CD4-positive, alpha-beta T cell treated with Interleukin-2 at 100 ng/mL for 4 hours (primary cell): ENCODE results near the gene CDK5.

ENCODE experiments used
- DNase-seq: peaks from one replicate; pipeline ENCODE4 v3.0.0-alpha.2; 2020; ENCODE audit warnings: low spot score

The CDK5 gene

DNA sequence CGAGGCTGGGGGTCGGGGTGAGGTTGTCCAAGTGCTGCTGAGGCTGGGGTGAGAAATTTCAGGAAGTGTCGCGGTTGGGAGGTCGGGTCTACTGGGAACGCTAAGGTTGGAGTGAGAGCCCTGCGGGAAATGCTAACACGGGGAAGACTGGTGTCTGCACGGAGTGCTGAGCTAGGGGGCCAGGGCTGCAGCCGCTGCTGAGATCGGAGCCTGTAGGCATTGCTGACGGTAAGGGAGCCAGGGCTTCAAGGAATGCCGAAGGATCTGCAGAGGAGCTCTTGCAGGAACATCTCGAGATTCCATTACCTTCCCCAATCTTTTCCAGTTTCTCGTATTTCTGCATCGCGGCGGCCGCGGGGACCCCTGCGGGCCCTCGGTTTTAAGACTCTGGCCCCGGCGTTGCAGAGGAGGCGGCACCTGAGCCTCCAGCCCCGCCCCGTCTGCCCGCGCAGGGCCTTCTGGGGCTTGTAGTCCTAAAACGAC, at the start of gene CDK5:
Gene CDK5, minus strand, starts transcription at position 392 of the 483 bp plus-strand sequence. Its CDS starts 49 bp downstream, at position 343.
- DNase-seq: no peak

- DNase-seq: no peak
Measured at GRCh38 chr7:151104411-151105235, 46.9 kb upstream of the CDK5 start.

GRCh38 chr7:151103973-151104372, 46.3 kb upstream of the CDK5 start:
- no peak for DNase-seq

GRCh38 chr7:151102991-151103390, 45.3 kb upstream of the CDK5 start:
- no peak for DNase-seq

DNA sequence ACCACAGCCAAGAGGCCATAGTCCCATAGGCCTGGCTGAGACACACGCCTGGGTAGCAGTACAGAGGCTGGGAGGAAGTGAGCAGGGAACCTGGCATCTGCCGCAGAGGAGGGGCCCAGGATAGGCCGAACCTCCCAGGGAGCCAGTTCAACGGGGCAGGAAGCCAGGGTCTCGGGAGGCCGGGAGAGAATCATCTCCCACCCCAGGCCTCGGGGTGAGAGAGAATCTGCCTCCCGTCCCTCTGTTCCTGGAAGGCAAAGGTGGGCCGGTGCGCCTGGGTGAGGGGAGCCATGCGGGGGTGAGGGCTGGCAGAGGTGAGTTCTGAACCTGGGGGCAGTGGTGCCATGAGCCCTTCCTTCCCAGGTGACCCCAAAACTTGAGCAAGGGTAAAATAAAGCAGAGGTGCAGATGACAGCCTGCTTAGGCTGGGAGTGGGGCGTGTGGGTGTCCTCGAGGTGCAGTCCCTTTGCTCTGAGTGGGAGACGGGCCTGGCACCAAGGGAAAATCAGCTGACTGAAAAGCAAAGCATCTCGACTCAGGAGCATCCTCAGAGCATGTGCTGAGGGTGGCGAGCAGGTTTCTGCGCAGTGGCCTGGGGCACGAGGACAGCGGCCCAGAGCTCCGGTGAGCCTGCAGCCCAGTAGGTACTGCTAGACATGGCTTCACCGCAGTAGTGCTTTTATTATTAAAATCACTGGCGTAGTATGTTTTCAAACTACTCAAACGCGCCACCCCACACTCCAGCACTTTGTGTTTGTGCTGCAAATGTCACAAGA, 44.1 kb upstream of the CDK5 start:
- no peak for DNase-seq

DNA sequence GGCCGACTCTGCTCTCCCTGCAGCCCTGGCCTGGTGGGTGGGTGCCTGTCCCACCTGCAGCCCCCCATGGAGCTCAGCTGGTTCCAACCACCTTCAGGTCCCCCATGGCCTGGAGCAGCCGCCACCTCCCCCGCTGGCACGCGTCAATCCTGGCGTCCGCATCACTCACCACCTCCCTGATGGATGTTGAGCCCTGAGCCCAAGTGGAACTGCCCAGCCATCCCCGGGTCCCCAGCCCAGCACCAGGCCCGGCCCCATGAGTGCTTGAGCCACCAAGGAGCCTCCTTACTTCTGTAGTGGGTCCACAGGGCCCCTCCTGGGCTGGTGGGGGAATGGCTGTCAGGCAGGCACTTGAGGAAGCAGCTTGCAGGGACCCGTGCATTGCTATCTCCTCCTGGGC, 43.2 kb upstream of the CDK5 start:
- DNase-seq: no peak

GRCh38 chr7:151099486-151100211, 42.0 kb upstream of the CDK5 start:
- DNase-seq: no peak

DNA sequence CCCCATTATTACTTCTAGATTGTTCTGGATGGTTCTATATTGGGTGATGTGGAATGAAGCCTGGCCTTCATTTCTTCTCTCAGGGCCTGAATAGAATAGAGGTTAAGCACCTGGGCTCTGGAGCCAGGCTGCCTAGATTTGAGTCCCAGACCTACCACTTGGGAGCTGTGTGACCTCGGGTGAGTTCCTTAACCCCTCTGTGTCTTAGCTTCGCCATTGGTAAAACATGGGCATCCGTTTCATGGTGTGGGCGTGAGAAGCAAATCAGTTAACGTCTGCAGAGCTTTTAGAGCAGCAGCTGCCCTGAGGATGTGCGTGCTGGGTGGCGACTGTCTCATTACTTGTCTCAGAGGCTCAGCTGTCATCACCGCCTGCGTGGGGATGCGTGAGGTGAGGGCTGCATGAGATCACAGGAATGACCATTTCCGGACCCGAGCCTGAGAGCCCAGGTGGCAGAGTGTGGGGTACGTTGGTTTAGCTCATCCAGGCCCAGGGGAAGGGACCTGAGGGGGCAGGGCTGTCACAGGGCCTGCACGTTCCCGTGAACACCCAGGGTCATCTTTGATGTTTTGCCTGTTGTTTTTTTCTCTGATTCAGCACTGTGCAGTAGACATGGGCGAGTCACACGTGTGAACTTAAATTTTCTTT, 38.3 kb upstream of the CDK5 start:
- DNase-seq: no peak

- no peak for DNase-seq
Measured at GRCh38 chr7:151095123-151095797, 37.6 kb upstream of the CDK5 start.

DNA sequence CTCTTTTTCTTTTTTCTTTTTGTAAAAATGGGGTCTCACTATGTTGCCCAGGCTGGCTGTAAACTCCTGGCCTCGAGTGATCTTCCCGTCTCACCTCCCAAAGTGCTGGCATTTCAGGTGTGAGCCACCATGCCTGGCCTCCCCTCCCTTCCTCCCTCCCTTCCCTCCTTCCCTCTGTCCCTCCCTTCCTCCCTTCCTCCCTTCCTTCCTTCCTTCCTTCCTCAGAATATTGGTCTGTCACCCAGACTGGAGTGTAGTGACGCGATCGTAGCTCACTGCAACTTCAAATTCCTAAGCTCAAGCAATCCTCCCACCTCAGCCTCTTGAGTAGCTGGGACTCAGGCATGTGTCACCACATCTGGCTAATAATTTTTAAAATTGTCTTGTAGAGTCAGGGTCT, 37.0 kb upstream of the CDK5 start:
- no peak for DNase-seq

- no peak for DNase-seq
Measured at GRCh38 chr7:151093748-151094147, 36.1 kb upstream of the CDK5 start.

DNA sequence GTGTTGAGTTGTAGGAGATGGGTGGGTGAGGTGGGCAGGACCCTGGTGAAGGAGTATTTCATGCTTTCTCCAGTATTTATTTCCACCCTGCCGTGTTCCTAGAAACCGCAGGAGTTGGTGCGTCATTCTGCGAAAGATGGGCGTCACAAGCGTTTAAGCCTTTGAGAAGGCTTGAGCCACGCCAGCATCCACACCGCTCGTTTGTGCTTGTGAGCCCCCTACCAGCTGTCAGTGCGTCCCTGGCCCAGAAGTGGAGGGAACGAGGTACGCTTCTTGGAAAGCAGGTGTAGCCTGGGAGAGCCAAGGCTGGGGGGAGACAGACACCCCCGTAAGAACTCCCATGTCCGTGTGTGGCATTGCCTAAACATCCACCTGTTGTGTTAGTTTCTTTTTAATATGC, 34.3 kb upstream of the CDK5 start:
- DNase-seq: no peak

GRCh38 chr7:151091431-151091830, 33.7 kb upstream of the CDK5 start:
- DNase-seq: no peak

DNA sequence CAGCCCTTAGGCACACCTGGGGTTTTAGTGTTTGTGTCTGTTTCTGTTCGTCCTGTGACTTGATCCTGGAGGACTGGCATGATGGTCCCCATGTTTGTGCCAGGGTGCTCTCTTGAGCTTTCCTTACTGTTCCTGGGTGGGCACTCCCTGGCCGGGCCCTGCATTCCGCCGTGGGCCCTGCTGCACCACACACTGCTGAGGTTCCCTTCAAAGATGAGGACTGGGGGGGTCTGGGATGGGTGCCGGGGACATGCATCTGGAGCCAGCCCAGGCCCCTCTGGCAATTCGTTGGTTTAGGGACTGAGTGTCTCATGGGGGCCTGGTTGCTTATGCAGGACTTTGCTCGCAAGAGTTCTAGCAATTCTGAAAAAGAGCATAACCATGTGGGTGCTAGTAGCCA, 33.3 kb upstream of the CDK5 start:
- no peak for DNase-seq

DNA sequence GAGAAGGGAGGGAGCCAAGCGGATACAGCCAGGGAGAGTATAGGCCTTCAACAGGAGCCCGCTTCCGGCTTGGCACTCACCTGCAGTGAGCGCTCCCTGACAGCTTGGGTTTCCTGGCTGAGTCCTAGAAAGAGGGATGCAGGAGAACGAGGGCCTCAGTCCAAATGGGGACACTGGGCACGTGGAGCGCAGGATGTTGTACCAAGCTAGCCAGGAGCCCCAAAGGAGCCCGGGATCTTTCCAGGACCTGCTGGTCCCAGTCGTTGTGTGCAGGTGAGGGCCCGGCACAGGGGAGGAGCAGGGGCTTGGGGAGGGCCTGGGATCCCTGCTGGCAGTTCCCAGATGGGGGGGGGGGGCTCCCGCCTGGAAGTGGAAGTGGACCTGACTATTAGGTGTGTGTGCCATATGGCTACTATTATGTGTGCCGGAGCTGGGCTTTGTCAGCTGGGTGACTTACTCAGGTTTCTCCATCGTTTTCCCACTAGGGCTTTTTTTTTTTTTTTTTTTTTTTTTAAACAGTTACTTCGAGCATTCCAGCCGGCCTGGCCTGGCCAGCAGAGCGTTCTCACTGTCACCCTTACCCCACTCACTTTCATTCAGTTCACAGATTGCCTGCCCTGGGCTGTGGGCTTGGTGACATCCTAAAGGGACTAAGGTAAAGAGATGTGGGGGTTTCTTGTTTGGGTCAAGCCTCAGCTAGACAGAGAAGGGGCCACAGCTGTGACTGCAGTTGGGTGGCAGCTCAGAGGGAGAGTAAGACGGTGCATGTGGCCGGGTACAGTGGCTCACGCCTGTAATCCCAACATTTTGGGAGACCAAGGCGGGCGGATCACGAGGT, 32.4 kb upstream of the CDK5 start:
- no peak for DNase-seq

GRCh38 chr7:151088856-151089699, 31.4 kb upstream of the CDK5 start:
- peak; percentile 22 for DNase-seq

GRCh38 chr7:151088019-151088855, 30.5 kb upstream of the CDK5 start:
- DNase-seq: no peak

DNA sequence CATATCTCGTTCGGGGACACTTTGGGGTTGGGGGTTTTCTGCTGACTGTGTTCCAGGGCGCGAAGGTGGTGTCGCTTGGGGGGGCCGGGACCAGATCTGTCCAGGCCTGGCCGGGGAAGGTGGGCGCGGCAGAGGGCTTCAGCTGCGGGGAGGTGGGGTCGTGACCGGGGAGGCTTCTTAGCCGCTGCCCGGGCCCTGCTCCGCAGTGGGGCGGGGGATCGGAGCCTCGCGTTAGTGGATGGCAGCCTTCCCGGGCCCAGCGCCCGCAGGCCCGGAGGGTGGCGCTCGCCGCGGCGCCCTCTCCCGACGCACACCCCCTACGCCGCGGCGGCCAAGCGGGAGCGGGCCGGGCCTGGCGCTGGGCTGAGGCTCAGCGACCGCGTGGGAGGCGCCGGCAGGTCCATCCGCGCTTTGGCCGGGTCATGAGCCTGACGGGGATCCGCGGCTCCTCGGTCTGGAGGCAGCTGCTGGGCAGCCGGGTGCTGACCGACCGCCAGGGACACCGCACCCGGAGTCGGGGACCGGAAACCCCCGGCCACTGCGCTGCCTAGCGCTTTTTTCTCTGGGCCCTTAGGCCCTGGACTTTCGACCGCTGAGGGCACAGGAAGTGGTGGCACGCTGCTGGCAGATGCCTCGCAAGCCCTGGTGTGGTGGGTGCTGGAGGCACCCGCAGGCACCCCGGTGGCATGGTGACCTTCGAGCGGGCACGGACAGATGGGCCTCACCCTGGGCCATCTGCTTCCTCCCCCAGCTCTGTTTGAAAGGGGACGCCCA, 29.7 kb upstream of the CDK5 start:
- DNase-seq: peak; percentile 24
